ENCODE measurements around the gene SIGLEC15. TPM values are rescaled to one million over a fixed set of nuclear protein-coding genes. Genes with fewer than 3 reads are reported as not detected.
"Not testable (repeated sequence)": the region's sequence is repeated elsewhere in the genome, so short reads cannot be mapped to it uniquely, and the experiment has no call there.

The SIGLEC15 gene
- total RNA-seq, 2 donors from 2014 or later: 0.26 to 2.0 TPM

GRCh38 chr18:45801416-45802004, 24.0 kb upstream of the SIGLEC15 start:
- H3K27ac ChIP-seq: no peak overlapping the region
- WGBS, 2 donors: 57% methylated on average over 1 of the region's 1 CpG; no CpG with 5 or more reads in 1 of the 2 donors
- H3K4me3 ChIP-seq: no peak overlapping the region
- no peaks in the 10 kb centered on the region for H3K27me3 ChIP-seq
- intact Hi-C loops (cut with DNase I): no loop called here
- ATAC-seq: no peak
- H3K36me3 ChIP-seq (replicated peaks in 1 of 2; ENCODE audit: insufficient read depth in 1 of 2, low read depth in 2 of 2): no peaks in the 10 kb centered on the region
- TF ChIP-seq POLR2A (IDR thresholded peaks at IDR 0.05): no peak
- TF ChIP-seq, protein P1, sequence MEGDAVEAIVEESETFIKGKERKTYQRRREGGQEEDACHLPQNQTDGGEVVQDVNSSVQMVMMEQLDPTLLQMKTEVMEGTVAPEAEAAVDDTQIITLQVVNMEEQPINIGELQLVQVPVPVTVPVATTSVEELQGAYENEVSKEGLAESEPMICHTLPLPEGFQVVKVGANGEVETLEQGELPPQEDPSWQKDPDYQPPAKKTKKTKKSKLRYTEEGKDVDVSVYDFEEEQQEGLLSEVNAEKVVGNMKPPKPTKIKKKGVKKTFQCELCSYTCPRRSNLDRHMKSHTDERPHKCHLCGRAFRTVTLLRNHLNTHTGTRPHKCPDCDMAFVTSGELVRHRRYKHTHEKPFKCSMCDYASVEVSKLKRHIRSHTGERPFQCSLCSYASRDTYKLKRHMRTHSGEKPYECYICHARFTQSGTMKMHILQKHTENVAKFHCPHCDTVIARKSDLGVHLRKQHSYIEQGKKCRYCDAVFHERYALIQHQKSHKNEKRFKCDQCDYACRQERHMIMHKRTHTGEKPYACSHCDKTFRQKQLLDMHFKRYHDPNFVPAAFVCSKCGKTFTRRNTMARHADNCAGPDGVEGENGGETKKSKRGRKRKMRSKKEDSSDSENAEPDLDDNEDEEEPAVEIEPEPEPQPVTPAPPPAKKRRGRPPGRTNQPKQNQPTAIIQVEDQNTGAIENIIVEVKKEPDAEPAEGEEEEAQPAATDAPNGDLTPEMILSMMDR (IDR thresholded peaks at IDR 0.05): no peak
- DNase-seq: no peak
- H3K4me1 ChIP-seq: no peaks in the 10 kb centered on the region
- peaks cover 0 to 6% (median 0%) of the 10 kb centered on the region in 3 donors for H3K9me3 ChIP-seq

GRCh38 chr18:45802814-45803492, 22.5 kb upstream of the SIGLEC15 start:
- no peaks in the 10 kb centered on the region for H3K4me1 ChIP-seq
- WGBS, 2 donors: 78 to 81% methylated on average over 2 of the region's 2 CpGs
- no peak for TF ChIP-seq POLR2A (IDR thresholded peaks at IDR 0.05)
- TF ChIP-seq, protein P1 (IDR thresholded peaks at IDR 0.05): no peak
- DNase-seq: no peak
- H3K27ac ChIP-seq: no peak overlapping the region
- H3K9me3 ChIP-seq: peaks cover 0 to 6% (median 0%) of the 10 kb centered on the region in 3 donors
- no peaks in the 10 kb centered on the region for H3K27me3 ChIP-seq
- ATAC-seq: no peak
- no peak overlapping the region for H3K4me3 ChIP-seq
- intact Hi-C loops (cut with DNase I): no loop called here
- no peaks in the 10 kb centered on the region for H3K36me3 ChIP-seq (replicated peaks in 1 of 2; ENCODE audit: insufficient read depth in 1 of 2, low read depth in 2 of 2)

- Histone ChIP-seq H3K27me3 (no peaks in the 10 kb centered on the region), H3K27ac (no peak overlapping the region), H3K4me1 (no peaks in the 10 kb centered on the region), H3K9me3 (peaks cover 0 to 6% (median 0%) of the 10 kb centered on the region in 3 donors), H3K36me3 (replicated peaks in 1 of 2; ENCODE audit: insufficient read depth in 1 of 2, low read depth in 2 of 2) (no peaks in the 10 kb centered on the region), H3K4me3 (no peak overlapping the region)
- TF ChIP-seq, protein P1 (IDR thresholded peaks at IDR 0.05): no peak
- no peak for TF ChIP-seq POLR2A (IDR thresholded peaks at IDR 0.05)
- intact Hi-C loops (cut with DNase I): no loop called here
- no peak for ATAC-seq
- DNase-seq: no peak
Observed at GRCh38 chr18:45805551-45805950, 19.9 kb upstream of the SIGLEC15 start.

GRCh38 chr18:45806226-45806625, 19.2 kb upstream of the SIGLEC15 start:
- DNase-seq: no peak
- 57 to 59% methylated on average over 2 of the region's 2 CpGs for WGBS, 2 donors
- peaks cover 0 to 6% (median 0%) of the 10 kb centered on the region in 3 donors for H3K9me3 ChIP-seq
- intact Hi-C loops (cut with DNase I): no loop called here
- no peaks in the 10 kb centered on the region for H3K36me3 ChIP-seq (replicated peaks in 1 of 2; ENCODE audit: insufficient read depth in 1 of 2, low read depth in 2 of 2)
- H3K4me1 ChIP-seq: no peaks in the 10 kb centered on the region
- H3K27me3 ChIP-seq: no peaks in the 10 kb centered on the region
- TF ChIP-seq, protein P1 (IDR thresholded peaks at IDR 0.05): no peak
- no peak for TF ChIP-seq POLR2A (IDR thresholded peaks at IDR 0.05)
- H3K27ac ChIP-seq: no peak overlapping the region
- no peak for ATAC-seq
- no peak overlapping the region for H3K4me3 ChIP-seq

DNA sequence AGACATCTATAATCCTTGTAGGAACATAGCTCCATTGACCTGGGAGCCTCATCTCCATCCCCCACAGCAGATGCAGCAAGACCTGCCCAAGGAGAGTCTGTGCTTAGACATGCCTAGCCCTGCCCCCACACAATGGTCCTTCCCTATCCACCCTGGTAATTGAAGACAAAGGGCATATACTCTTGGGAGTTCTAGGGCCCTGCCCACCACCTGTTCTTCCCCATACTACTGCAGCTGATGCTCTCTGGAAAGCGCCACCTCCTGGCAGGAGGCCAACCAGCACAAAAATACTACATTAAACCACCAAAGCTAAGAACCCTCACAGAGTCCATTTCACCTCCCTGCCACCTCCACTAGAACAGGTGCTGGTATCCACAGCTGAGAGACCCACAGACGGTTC, 18.3 kb upstream of the SIGLEC15 start:
- H3K9me3 ChIP-seq; H3K36me3 ChIP-seq (replicated peaks in 1 of 2; ENCODE audit: insufficient read depth in 1 of 2, low read depth in 2 of 2); intact Hi-C loops (cut with DNase I); ATAC-seq; H3K27ac ChIP-seq; H3K27me3 ChIP-seq; H3K4me1 ChIP-seq; H3K4me3 ChIP-seq: not testable (repeated sequence)
- WGBS, 2 donors: 16 to 38% methylated on average over 2 of the region's 2 CpGs
- DNase-seq: peak in 1 of 4 donors; percentile 12

DNA sequence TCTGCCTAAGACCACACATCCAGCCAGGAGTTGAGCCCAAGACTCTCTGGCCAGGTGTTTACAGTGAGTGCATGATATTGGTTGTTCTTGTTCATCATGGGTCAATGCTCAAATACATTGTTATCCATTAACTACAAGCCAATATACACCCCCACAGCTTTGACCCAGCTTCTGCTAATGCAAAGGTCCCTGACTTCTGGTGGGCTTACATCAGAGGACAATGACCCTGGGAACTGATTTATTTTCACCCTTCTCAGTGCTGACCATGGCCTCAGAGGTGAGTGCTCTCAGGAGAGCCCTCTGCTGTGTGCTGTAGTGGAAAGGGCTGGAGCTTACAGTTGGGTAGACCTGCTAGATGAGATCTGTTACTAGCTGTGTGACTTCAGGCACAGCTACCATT, 10.7 kb upstream of the SIGLEC15 start:
- intact Hi-C loops (cut with DNase I); DNase-seq; H3K27me3 ChIP-seq; ATAC-seq; H3K9me3 ChIP-seq; H3K27ac ChIP-seq; H3K36me3 ChIP-seq (replicated peaks in 1 of 2; ENCODE audit: insufficient read depth in 1 of 2, low read depth in 2 of 2); H3K4me3 ChIP-seq; H3K4me1 ChIP-seq: not testable (repeated sequence)
